LNCAP (cell line): ENCODE data around the gene DCP2.

Experiments
- CTCF ChIP-seq: fragments of 450-650 bp; IDR thresholded peaks from 2 replicates; pipeline ENCODE4 v1.5.1; 2017; ENCODE audit warnings: mild to moderate bottlenecking

Gene DCP2

GRCh38 chr5:113043491-113043931 lies 66.9 kb downstream of the DCP2 start:
- peak; percentile 49 for TF ChIP-seq CTCF

GRCh38 chr5:113044776-113045465 lies 68.3 kb downstream of the DCP2 start:
- TF ChIP-seq CTCF = no peak

GRCh38 chr5:113047234-113047633 lies 70.6 kb downstream of the DCP2 start:
- no peak for TF ChIP-seq CTCF

- TF ChIP-seq CTCF = no peak
Observed at GRCh38 chr5:113047733-113048652, 71.4 kb downstream of the DCP2 start.

GRCh38 chr5:113048931-113049330 lies 72.3 kb downstream of the DCP2 start:
- no peak for TF ChIP-seq CTCF

GRCh38 chr5:113050721-113051382 lies 74.3 kb downstream of the DCP2 start:
- TF ChIP-seq CTCF = no peak

GRCh38 chr5:113052041-113052795 lies 75.6 kb downstream of the DCP2 start:
- TF ChIP-seq CTCF = no peak
